Endothelial cell of umbilical vein (primary cell): Measurements from ENCODE around the gene GNAT1. TPM values are rescaled to one million over a fixed set of nuclear protein-coding genes. Genes with fewer than 3 reads are reported as not detected.

Source experiments
- BruUV-seq: library from RNA; stranded (reverse); fragments of 400-500 nt; replicated peaks from 2 replicates; lab custom pipeline; 2021; lab: Mats Ljungman, UMichigan
- CTCF ChIA-PET: fragments of 300-600, 350-600 bp; sonication (Branson Sonifier 250); formaldehyde crosslinking; loops from one replicate; lab custom pipeline; 2021; ENCODE audit warnings: antibody characterized with exemption, inconsistent platforms; lab: Charles Lee
- POLR2A ChIA-PET: fragments of 300-600, 350-600 bp; sonication (Branson Sonifier 250); formaldehyde crosslinking; loops from one replicate; lab custom pipeline; 2021; ENCODE audit warnings: antibody characterized with exemption, inconsistent platforms; lab: Charles Lee
- DNase-seq: peaks from one replicate; pipeline ENCODE4 v3.0.0-alpha.2; 2011; ENCODE audit warnings: low read depth, low spot score
- FAIRE-seq: peaks from 2 replicates; lab custom pipeline; 2011; peaks lifted over from hg19 to GRCh38; lab: Jason Lieb, UNC
- H2AFZ ChIP-seq: 2 replicates; pipeline ENCODE4 v1.6.0; 2012; ENCODE audit warnings: low read depth, low read length, control low read depth, inconsistent platforms
- H3K27ac ChIP-seq: 2 replicates; pipeline ENCODE4 v1.5.1; 2011; ENCODE audit warnings: low read depth, mild to moderate bottlenecking, control low read depth, low read length, moderate library complexity; ENCODE audit not compliant: insufficient read depth
- H3K27me3 ChIP-seq, 2 experiments: 2 replicates each; pipeline versions ENCODE4 v1.6.0 to v1.6.1; 2011; ENCODE audit warnings: low read length in 2 of 2, mixed read lengths in 1 of 2; ENCODE audit not compliant: control insufficient read depth in 2 of 2, insufficient read depth in 2 of 2
- H3K36me3 ChIP-seq, 2 experiments: 2 replicates in 1 of 2; 3 replicates in 1 of 2; pipeline ENCODE4 v1.5.1; 2011; ENCODE audit warnings: low read length in 2 of 2, mild to moderate bottlenecking in 1 of 2, moderate library complexity in 1 of 2; ENCODE audit not compliant: control insufficient read depth in 2 of 2, insufficient read depth in 2 of 2; ENCODE audit errors: extremely low read depth in 1 of 2
- H3K4me1 ChIP-seq: 3 replicates; pipeline ENCODE4 v1.5.1; 2011; ENCODE audit warnings: mild to moderate bottlenecking, low read length; ENCODE audit not compliant: control insufficient read depth, insufficient read depth; ENCODE audit errors: extremely low read depth
- H3K4me2 ChIP-seq: 2 replicates; pipeline ENCODE4 v1.6.1; 2011; ENCODE audit warnings: low read length, control low read depth, mixed read lengths; ENCODE audit not compliant: insufficient read depth
- H3K4me3 ChIP-seq, 3 experiments: fragments of 200-600 bp in 1 of 3; sonication (generic), shearing (Covaris generic) in 1 of 3; replicated peaks in 1 of 3; 2 replicates each; pipeline ENCODE4 v1.5.1; 2011 to 2016; ENCODE audit warnings: control low read depth in 3 of 3, low read length in 3 of 3, mild to moderate bottlenecking in 2 of 3, inconsistent platforms in 1 of 3, low read depth in 1 of 3, moderate library complexity in 1 of 3; ENCODE audit not compliant: insufficient read depth in 1 of 3
- H3K79me2 ChIP-seq: 2 replicates; pipeline ENCODE4 v1.6.0; 2012; ENCODE audit warnings: low read length, inconsistent platforms; ENCODE audit not compliant: control insufficient read depth, insufficient read depth
- H3K9ac ChIP-seq: replicated peaks from 2 replicates; pipeline ENCODE3; 2011; ENCODE audit warnings: low read length, control low read depth; ENCODE audit not compliant: insufficient read depth; ENCODE audit errors: extremely low read depth
- H3K9me1 ChIP-seq: replicated peaks from 3 replicates; pipeline ENCODE4 v1.6.0; 2011; ENCODE audit warnings: mild to moderate bottlenecking, low read length; ENCODE audit not compliant: control insufficient read depth, insufficient read depth; ENCODE audit errors: extremely low read depth
- H3K9me3 ChIP-seq: replicated peaks from 2 replicates; pipeline ENCODE4 v1.5.1; 2012; ENCODE audit warnings: low read length, inconsistent platforms; ENCODE audit not compliant: control insufficient read depth, insufficient read depth
- H4K20me1 ChIP-seq: replicated peaks from 2 replicates; pipeline ENCODE3; 2011; ENCODE audit warnings: mild to moderate bottlenecking, low read length; ENCODE audit not compliant: control insufficient read depth, insufficient read depth; ENCODE audit errors: extremely low read depth
- CTCF ChIP-seq, 2 donors: IDR thresholded peaks; 1 replicate in 1 of 2; 2 replicates in 1 of 2; pipeline ENCODE4 v1.5.1; 2011; ENCODE audit warnings: low read length in 2 of 2, mild to moderate bottlenecking in 2 of 2, moderate library complexity in 2 of 2, control low read depth in 1 of 2, inconsistent platforms in 1 of 2, low read depth in 1 of 2; ENCODE audit not compliant: insufficient read depth in 1 of 2; ENCODE audit errors: extremely low read depth in 1 of 2
- EZH2 ChIP-seq: IDR thresholded peaks from 2 replicates; pipeline ENCODE4 v1.6.1; 2012; ENCODE audit warnings: borderline replicate concordance, low read depth, mild to moderate bottlenecking, moderate library complexity, low read length, inconsistent platforms; ENCODE audit not compliant: severe bottlenecking
- FOS ChIP-seq: IDR thresholded peaks from 2 replicates; pipeline ENCODE4 v1.6.1; 2011; ENCODE audit warnings: mild to moderate bottlenecking, low read length, moderate library complexity, borderline replicate concordance; ENCODE audit not compliant: insufficient read depth
- GATA2 ChIP-seq: IDR thresholded peaks from 2 replicates; pipeline ENCODE4 v1.7.0; 2011; ENCODE audit warnings: low read depth, mild to moderate bottlenecking, moderate library complexity, mixed read lengths, low read length; ENCODE audit not compliant: insufficient read length, insufficient read depth
- JUN ChIP-seq: IDR thresholded peaks from 2 replicates; pipeline ENCODE4 v1.6.1; 2011; ENCODE audit warnings: borderline replicate concordance, low read depth; ENCODE audit not compliant: insufficient read length, insufficient read depth
- MAX ChIP-seq: IDR thresholded peaks from 2 replicates; pipeline ENCODE4 v1.6.1; 2011; ENCODE audit not compliant: insufficient read depth, insufficient read length
- MYC ChIP-seq: IDR thresholded peaks from one replicate; pipeline ENCODE4 v1.6.1; 2011; ENCODE audit warnings: mild to moderate bottlenecking, low read depth, low read length
- POLR2A ChIP-seq: IDR thresholded peaks from 2 replicates; pipeline ENCODE4 v1.6.1; 2012; ENCODE audit warnings: low read depth, mild to moderate bottlenecking, control low read depth, low read length
- POLR2AphosphoS5 ChIP-seq: IDR thresholded peaks from 2 replicates; pipeline ENCODE4 v1.6.1; 2012; ENCODE audit warnings: low read depth, mild to moderate bottlenecking, control low read depth, low read length, moderate library complexity; ENCODE audit not compliant: insufficient read depth
- dilution Hi-C: fragments of 300-500 bp; cut with MboI; formaldehyde crosslinking; loops from one replicate; pipeline ENCODE4 v1.15.0; 2019; ENCODE audit warnings: low sequenced_read_pairs; ENCODE audit not compliant: extremely low pct_ligation_motif_present
- intact Hi-C: fragments of 100-400 bp; cut with micrococcal nuclease; formaldehyde crosslinking; loops from one replicate; pipeline ENCODE4 v1.10.0; 2022
- polyA plus RNA-seq, 4 experiments: library from polyadenylated mRNA; depleted of rRNA in 3 of 4; stranded (reverse) in 3 of 4; unstranded in 1 of 4; fragments of >200 nt; gene quantifications; 2 replicates each; pipeline versions ENCODE4 v1.2.1 to v1.2.3, GENCODE V29; 2011 to 2012; ENCODE audit warnings: missing spikeins in 1 of 4
- total RNA-seq: library from RNA; stranded (reverse); gene quantifications from 2 replicates; pipeline ENCODE4 v1.2.3, GENCODE V29; 2021

GNAT1 gene
- total and polyA plus RNA-seq, 2 donors (not counting 3 experiments of a cell fraction or from before 2014, with no cell fraction given) = 0.77 TPM; not detected in 1

GRCh38 chr3:50241713-50242380, 50.4 kb downstream of the GNAT1 start:
- Histone ChIP-seq H3K27me3 (no peaks in the 10 kb centered on the region), H3K9me3 (no peaks in the 10 kb centered on the region), H4K20me1 (no peaks in the 10 kb centered on the region), H3K9ac (no peak overlapping the region), H3K27ac (peak overlapping the region; percentile 97), H3K4me1 (peaks cover 83% of the 10 kb centered on the region), H3K36me3 (peaks cover 2 to 19% of the 10 kb centered on the region in 2 experiments), H3K4me2 (peak overlapping the region; percentile 47), H3K4me3 (no peak overlapping the region), H3K9me1 (no peaks in the 10 kb centered on the region), H2AFZ (no peak overlapping the region), H3K79me2 (peaks cover 92% of the 10 kb centered on the region)
- ChIA-PET CTCF (interaction anchor here (5.6 kb wide), 1 partner anchor 13 kb away, joined by 54 read pairs; no protein-coding TSS in a partner anchor), POLR2A (no interaction called here)
- DNase-seq = no peak
- intact Hi-C loops = loop anchor here (2.0 kb wide), 1 partner anchor 57 kb away; the partner anchor contains the start of genes HYAL3 and NAA80
- dilution Hi-C loops = loop anchor here (5.0 kb wide), 1 partner anchor 60 kb away; no protein-coding TSS in a partner anchor
- no peak for FAIRE-seq
- BruUV-seq = no TSS peak
- TF ChIP-seq MYC (no peak), POLR2AphosphoS5 (peak; percentile 15)

DNA sequence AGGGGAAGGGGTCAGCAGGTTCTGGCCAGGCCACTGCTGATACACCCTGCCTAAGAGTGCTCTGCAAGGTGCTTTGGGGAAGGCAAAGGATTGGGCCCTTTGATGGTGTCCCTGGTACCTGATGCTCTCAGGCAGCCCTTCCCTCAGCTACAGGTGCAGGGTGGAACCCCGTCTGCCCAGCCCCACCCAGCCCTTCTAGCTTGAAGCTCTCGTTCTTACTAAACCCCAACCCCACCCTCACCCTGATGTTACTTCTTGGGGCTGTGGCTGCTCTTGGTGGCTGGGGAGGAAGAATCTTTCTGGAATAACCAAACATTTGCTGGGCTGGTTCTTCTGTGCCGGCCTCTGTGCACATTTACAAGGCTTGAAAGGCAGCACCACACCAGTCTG, 51.0 kb downstream of the GNAT1 start:
- FAIRE-seq = peak; percentile 12
- Histone ChIP-seq H3K4me2 (peak overlapping the region; percentile 47), H3K9me1 (no peaks in the 10 kb centered on the region), H3K79me2 (peaks cover 92% of the 10 kb centered on the region), H3K27ac (peak overlapping the region; percentile 97), H3K27me3 (no peaks in the 10 kb centered on the region), H4K20me1 (no peaks in the 10 kb centered on the region), H3K4me3 (peak overlapping the region in 1 of 3 experiments; percentile 11), H3K36me3 (peaks cover 6 to 22% of the 10 kb centered on the region in 2 experiments), H2AFZ (no peak overlapping the region), H3K9me3 (no peaks in the 10 kb centered on the region), H3K9ac (peak overlapping the region; percentile 30), H3K4me1 (peaks cover 88% of the 10 kb centered on the region)
- no peak for TF ChIP-seq MAX
- TF ChIP-seq POLR2A = no peak
- no peak for TF ChIP-seq CTCF (IDR thresholded peaks at IDR 0.05; ENCODE audit: extremely low read depth in 1 of 2, insufficient read depth in 1 of 2, low read depth in 1 of 2, low read length in 2 of 2)
- TF ChIP-seq EZH2 = no peak
- no peak for TF ChIP-seq GATA2
- TF ChIP-seq FOS = no peak
- no peak for TF ChIP-seq JUN
- no peak for TF ChIP-seq MYC
- TF ChIP-seq POLR2AphosphoS5 = no peak
- ChIA-PET CTCF (interaction anchor here (0.6 to 5.6 kb wide), 10 partner anchors 9 to 105 kb away, joined by 3 to 54 read pairs (median 4); no protein-coding TSS in a partner anchor), POLR2A (interaction anchor here (1.3 to 1.5 kb wide), 2 partner anchors 9 to 18 kb away, joined by 4 to 11 read pairs; no protein-coding TSS in a partner anchor)
- no TSS peak for BruUV-seq
- no peak for DNase-seq
- dilution Hi-C loops (loop anchor here (5.0 kb wide), 1 partner anchor 60 kb away; no protein-coding TSS in a partner anchor), intact Hi-C loops (loop anchor here (2.0 kb wide), 1 partner anchor 56 kb away; the partner anchor contains the start of genes HYAL3 and NAA80)
